ENCODE results near the gene CLEC18C.
"Not testable (repeated sequence)": the region's sequence is repeated elsewhere in the genome, so short reads cannot be mapped to it uniquely, and the experiment has no call there.

The CLEC18C gene

DNA sequence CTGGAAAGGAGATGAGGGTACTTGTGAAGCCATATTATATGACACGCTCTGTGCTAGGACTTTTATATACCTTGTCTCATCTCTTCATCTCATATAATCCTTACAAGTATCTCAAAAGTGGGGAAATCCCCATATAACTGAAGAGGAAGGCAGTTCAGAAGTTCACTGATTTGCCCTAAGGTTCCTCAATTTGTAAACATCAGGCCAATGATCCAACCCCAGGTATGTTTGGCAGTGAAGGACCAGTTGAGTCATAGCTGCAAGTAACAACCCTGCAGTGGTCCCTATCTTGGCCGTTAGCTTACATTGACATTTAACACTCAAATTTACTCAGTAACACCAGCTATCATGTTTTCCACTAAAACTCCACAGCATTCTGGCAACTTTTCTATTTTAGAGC lies 45.0 kb downstream of the CLEC18C start:
- DNase-seq (ENCODE audit: low read depth), result not testable (repeated sequence)

DNA sequence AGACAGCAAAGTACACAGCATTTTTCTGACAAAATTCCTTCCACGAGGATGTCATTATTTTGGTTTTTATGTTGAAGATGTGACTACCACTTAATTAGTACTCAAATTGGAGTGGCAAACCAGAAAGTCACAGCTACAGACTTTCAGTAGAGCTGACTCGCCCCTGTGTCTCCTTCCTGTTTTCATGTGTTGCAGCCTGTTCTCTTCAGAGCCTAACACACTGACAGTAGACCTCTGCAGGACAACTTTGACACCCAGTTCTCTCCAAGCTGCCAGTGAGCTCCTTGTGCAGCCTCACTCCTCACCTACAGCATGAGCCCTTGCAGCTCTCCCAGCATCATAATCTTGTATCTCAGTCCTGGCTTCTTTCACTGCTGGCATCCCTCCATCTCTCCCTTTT lies 49.0 kb downstream of the CLEC18C start:
- not testable (repeated sequence) for DNase-seq (ENCODE audit: low read depth)

DNA sequence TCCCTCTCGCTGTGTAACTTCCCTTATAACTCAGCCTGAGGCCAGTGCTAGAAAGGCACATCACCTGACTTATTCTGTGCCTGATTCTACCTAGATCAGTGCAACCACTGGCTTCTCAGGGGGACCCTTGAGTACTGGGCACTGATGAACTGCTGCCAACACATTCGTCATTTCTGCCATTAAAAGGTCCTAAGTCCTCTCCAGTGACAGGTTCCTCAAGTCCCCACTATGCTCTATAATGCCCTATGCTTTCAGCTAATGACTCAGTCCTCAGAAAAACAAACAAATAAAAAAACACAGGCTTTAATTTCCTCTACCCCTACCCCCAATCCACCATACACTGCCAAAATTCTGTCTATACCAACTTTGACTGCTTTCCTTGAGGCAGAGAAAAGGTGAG lies 49.6 kb downstream of the CLEC18C start:
- not testable (repeated sequence) for DNase-seq (ENCODE audit: low read depth)

DNA sequence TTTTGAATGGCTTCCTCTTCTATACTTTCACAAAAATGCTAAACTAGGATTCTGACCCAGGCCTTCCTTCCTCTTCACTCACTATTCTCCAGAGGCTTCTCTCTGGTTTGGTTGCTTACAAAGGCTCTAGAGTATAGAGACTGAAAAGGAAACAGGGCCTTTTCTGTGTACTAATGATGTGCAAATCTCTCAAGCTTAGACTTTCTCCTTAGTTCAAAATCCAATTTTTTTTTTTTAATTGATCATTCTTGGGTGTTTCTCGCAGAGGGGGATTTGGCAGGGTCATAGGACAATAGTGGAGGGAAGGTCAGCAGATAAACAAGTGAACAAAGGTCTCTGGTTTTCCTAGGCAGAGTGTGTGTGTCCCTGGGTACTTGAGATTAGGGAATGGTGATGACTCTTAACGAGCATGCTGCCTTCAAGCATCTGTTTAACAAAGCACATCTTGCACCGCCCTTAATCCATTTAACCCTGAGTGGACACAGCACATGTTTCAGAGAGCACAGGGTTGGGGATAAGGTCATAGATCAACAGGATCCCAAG lies 50.5 kb downstream of the CLEC18C start:
- DNase-seq (ENCODE audit: low read depth), result not testable (repeated sequence)

DNA sequence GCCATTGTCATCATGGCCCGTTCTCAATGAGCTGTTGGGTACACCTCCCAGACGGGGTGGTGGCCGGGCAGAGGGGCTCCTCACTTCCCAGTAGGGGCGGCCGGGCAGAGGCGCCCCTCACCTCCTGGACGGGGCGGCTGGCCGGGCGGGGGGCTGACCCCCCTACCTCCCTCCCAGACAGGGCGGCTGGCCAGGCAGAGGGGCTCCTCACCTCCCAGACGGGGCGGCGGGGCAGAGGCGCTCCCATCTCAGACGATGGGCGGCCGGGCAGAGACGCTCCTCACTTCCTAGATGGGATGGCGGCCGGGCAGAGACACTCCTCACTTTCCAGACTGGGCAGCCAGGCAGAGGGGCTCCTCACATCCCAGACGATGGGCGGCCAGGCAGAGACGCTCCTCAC lies 51.1 kb downstream of the CLEC18C start:
- not testable (repeated sequence) for DNase-seq (ENCODE audit: low read depth)

DNA sequence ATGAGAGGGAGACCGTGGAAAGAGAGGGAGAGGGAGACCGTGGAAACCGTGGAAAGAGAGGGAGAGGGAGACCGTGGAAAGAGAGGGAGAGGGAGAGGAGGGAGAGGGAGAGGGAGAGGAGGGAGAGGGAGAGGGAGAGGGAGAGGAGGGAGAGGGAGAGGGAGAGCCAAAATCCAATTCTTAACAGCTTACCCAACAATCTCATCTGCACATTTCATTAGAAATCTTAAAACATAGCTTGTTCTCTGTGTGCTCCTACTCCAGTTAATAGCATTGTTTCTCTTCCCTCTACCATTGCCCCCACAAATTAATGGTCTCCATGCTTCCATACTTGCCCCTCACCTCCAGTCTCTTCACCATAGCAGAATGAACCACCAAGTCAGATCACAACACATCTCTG lies 51.8 kb downstream of the CLEC18C start:
- not testable (repeated sequence) for DNase-seq (ENCODE audit: low read depth)

DNA sequence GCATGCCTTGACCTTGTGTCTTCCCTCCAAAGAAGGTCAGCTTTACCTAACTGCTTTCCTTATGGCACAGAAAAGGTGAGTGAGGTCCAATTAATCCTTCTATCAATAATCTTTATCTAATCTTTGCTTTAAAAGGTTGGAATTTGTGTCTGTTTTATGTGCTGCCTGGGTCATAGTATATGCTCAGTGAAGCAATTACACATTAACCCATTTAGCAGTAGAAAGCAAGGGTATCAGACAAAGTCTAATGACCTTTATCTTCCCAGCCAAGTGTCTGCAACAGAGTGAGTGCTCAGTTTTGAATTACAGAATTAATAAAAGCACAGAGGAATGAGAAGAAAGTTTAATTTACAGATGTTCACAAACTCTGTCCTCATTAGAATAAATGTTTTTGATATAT lies 52.4 kb downstream of the CLEC18C start:
- not testable (repeated sequence) for DNase-seq (ENCODE audit: low read depth)

DNA sequence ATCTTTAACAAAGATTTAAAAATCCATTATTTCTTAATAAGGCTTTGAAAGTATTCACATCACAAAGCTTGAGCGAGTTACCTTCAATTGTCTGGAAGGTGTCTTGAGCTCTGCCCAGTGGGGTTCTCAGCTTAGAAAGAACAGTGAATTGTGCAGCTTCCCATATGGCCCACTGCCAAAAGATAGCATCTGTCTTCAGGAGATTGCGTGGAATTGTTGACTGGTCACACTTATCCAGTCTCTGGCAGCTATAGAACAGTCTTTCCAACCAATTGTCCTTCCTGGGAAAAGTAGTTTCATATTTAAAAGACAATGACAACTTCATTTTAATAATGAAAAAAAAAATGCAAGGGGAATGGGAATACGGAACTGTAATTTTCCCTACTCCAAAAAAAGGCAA lies 58.2 kb downstream of the CLEC18C start:
- not testable (repeated sequence) for DNase-seq (ENCODE audit: low read depth)
